ENCODE measurements around the gene ADGRG3.
"Not testable (repeated sequence)": the region's sequence is repeated elsewhere in the genome, so short reads cannot be mapped to it uniquely, and the experiment has no call there.

- TF ChIP-seq, protein P1, sequence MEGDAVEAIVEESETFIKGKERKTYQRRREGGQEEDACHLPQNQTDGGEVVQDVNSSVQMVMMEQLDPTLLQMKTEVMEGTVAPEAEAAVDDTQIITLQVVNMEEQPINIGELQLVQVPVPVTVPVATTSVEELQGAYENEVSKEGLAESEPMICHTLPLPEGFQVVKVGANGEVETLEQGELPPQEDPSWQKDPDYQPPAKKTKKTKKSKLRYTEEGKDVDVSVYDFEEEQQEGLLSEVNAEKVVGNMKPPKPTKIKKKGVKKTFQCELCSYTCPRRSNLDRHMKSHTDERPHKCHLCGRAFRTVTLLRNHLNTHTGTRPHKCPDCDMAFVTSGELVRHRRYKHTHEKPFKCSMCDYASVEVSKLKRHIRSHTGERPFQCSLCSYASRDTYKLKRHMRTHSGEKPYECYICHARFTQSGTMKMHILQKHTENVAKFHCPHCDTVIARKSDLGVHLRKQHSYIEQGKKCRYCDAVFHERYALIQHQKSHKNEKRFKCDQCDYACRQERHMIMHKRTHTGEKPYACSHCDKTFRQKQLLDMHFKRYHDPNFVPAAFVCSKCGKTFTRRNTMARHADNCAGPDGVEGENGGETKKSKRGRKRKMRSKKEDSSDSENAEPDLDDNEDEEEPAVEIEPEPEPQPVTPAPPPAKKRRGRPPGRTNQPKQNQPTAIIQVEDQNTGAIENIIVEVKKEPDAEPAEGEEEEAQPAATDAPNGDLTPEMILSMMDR (IDR thresholded peaks at IDR 0.05): not testable (repeated sequence)
- TF ChIP-seq ZFX (IDR thresholded peaks at IDR 0.05; ENCODE audit: borderline replicate concordance): not testable (repeated sequence)
These were observed 3.3 kb downstream of the ADGRG3 start for GRCh38 chr16:57671451-57671850.
